HepG2 (cell line): ENCODE measurements around the gene APBB1IP.
"Not testable (repeated sequence)": the region's sequence is repeated elsewhere in the genome, so short reads cannot be mapped to it uniquely, and the experiment has no call there.

Experiments used
- ETS1 ChIP-seq: sonication (generic); formaldehyde crosslinking; IDR thresholded peaks from 2 replicates; pipeline ENCODE4 v1.4.0; 2020; ENCODE audit warnings: missing genetic modification reagents
- GABPA ChIP-seq, 2 experiments: IDR thresholded peaks; 2 replicates each; pipeline ENCODE4 v1.6.1; 2011 to 2016; ENCODE audit warnings: low read depth in 2 of 2, low read length in 1 of 2, missing biosample characterization in 1 of 2, missing genetic modification characterization in 1 of 2
- HCFC1 ChIP-seq: fragments of 150-350 bp; IDR thresholded peaks from 2 replicates; pipeline ENCODE4 v1.6.1; 2014; ENCODE audit warnings: low read depth, low read length
- REST ChIP-seq, 2 experiments: IDR thresholded peaks; 2 replicates each; pipeline ENCODE4 v1.6.1; 2011 to 2012; ENCODE audit warnings: low read length in 2 of 2, borderline replicate concordance in 1 of 2, low read depth in 1 of 2, mild to moderate bottlenecking in 1 of 2, moderate library complexity in 1 of 2
- STAT6 ChIP-seq: sonication (generic); formaldehyde crosslinking; IDR thresholded peaks from 2 replicates; pipeline ENCODE4 v1.4.0; 2020; ENCODE audit warnings: missing genetic modification reagents, mild to moderate bottlenecking, borderline replicate concordance
- YY1 ChIP-seq: IDR thresholded peaks from 2 replicates; pipeline ENCODE4 v1.6.1; 2011; ENCODE audit warnings: low read length, low read depth, moderate library complexity, mild to moderate bottlenecking; ENCODE audit not compliant: insufficient read depth, insufficient replicate concordance
- ZNF615 ChIP-seq: sonication (generic); formaldehyde crosslinking; IDR thresholded peaks from 2 replicates; pipeline ENCODE4 v1.5.0; 2020; ENCODE audit warnings: mild to moderate bottlenecking, missing genetic modification reagents, borderline replicate concordance
- TF ChIP-seq, protein P1 (sequence below): sonication (generic); formaldehyde crosslinking; IDR thresholded peaks from 2 replicates; pipeline ENCODE4 v1.5.0; 2020; ENCODE audit warnings: mild to moderate bottlenecking, missing genetic modification reagents, moderate library complexity

- TF ChIP-seq GABPA (IDR thresholded peaks at IDR 0.05; ENCODE audit: low read depth, low read length); GABPA (CRISPR knock-in tag; IDR thresholded peaks at IDR 0.05; ENCODE audit: low read depth); YY1; STAT6 (CRISPR knock-in tag); REST (IDR thresholded peaks at IDR 0.05; ENCODE audit: borderline replicate concordance in 1 of 2, low read depth in 1 of 2, low read length in 2 of 2); ZNF615; HCFC1; ETS1: not testable (repeated sequence)
- TF ChIP-seq, protein P1, sequence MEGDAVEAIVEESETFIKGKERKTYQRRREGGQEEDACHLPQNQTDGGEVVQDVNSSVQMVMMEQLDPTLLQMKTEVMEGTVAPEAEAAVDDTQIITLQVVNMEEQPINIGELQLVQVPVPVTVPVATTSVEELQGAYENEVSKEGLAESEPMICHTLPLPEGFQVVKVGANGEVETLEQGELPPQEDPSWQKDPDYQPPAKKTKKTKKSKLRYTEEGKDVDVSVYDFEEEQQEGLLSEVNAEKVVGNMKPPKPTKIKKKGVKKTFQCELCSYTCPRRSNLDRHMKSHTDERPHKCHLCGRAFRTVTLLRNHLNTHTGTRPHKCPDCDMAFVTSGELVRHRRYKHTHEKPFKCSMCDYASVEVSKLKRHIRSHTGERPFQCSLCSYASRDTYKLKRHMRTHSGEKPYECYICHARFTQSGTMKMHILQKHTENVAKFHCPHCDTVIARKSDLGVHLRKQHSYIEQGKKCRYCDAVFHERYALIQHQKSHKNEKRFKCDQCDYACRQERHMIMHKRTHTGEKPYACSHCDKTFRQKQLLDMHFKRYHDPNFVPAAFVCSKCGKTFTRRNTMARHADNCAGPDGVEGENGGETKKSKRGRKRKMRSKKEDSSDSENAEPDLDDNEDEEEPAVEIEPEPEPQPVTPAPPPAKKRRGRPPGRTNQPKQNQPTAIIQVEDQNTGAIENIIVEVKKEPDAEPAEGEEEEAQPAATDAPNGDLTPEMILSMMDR (CRISPR knock-in tag), result peak; percentile 47
These were observed 168.3 kb downstream of the APBB1IP start for GRCh38 chr10:26606389-26606877.
